DOHH2 (cell line): ENCODE data around the gene CYSLTR2.

Source experiments
- H3F3A ChIP-seq: fragments of 200-600 bp; sonication (generic), shearing (Covaris generic); 2 replicates; pipeline ENCODE4 v1.6.0; 2016; ENCODE audit warnings: antibody characterized with exemption, mild to moderate bottlenecking; ENCODE audit not compliant: control insufficient read depth, insufficient read depth
- H3K27ac ChIP-seq: fragments of 200-600 bp; sonication (generic); 2 replicates; pipeline ENCODE4 v1.5.1; 2014; ENCODE audit warnings: low read depth, mild to moderate bottlenecking, low read length, moderate library complexity
- H3K27me3 ChIP-seq: fragments of 200-600 bp; sonication (generic); 2 replicates; pipeline ENCODE4 v1.6.1; 2014; ENCODE audit warnings: mild to moderate bottlenecking, low read length, mixed read lengths; ENCODE audit not compliant: control insufficient read depth
- H3K36me3 ChIP-seq: fragments of 200-600 bp; sonication (generic); 2 replicates; pipeline ENCODE4 v1.6.1; 2014; ENCODE audit warnings: mild to moderate bottlenecking, low read length, moderate library complexity, mixed read lengths; ENCODE audit not compliant: control insufficient read depth
- H3K4me1 ChIP-seq: fragments of 200-600 bp; sonication (generic); 2 replicates; pipeline ENCODE4 v1.6.1; 2014; ENCODE audit warnings: mild to moderate bottlenecking, low read length, mixed read lengths; ENCODE audit not compliant: control insufficient read depth
- H3K4me2 ChIP-seq: fragments of 200-600 bp; sonication (generic); 2 replicates; pipeline ENCODE4 v1.6.0; 2014; ENCODE audit warnings: mild to moderate bottlenecking, low read length, moderate library complexity
- H3K4me3 ChIP-seq: fragments of 200-600 bp; sonication (generic); 2 replicates; pipeline ENCODE4 v1.5.1; 2014; ENCODE audit warnings: mild to moderate bottlenecking, low read length, mixed read lengths
- H3K79me2 ChIP-seq: fragments of 200-600 bp; sonication (generic); 2 replicates; pipeline ENCODE4 v1.6.1; 2014; ENCODE audit warnings: mild to moderate bottlenecking, low read length, mixed read lengths; ENCODE audit not compliant: control insufficient read depth
- H3K9me2 ChIP-seq: fragments of 200-600 bp; sonication (generic); replicated peaks from 2 replicates; pipeline ENCODE4 v1.6.1; 2014; ENCODE audit warnings: mild to moderate bottlenecking, low read length, mixed read lengths; ENCODE audit not compliant: control insufficient read depth
- H3K9me3 ChIP-seq: fragments of 200-600 bp; sonication (generic); 2 replicates; pipeline ENCODE4 v1.6.1; 2014; ENCODE audit warnings: antibody characterized with exemption, low read length, mixed read lengths; ENCODE audit not compliant: control insufficient read depth, insufficient read depth
- H4K20me1 ChIP-seq: fragments of 200-600 bp; sonication (generic); 2 replicates; pipeline ENCODE4 v1.6.0; 2014; ENCODE audit warnings: low read depth, mild to moderate bottlenecking, antibody characterized with exemption, low read length, moderate library complexity; ENCODE audit not compliant: control insufficient read depth, insufficient read depth
- EZH2phosphoT487 ChIP-seq: fragments of 200-600 bp; sonication (generic); IDR thresholded peaks from 2 replicates; pipeline ENCODE4 v1.6.1; 2017; ENCODE audit warnings: borderline replicate concordance, mild to moderate bottlenecking, antibody characterized with exemption, low read length, moderate library complexity, mixed read lengths
- TF ChIP-seq, protein P1 (sequence below): fragments of 200-600 bp; sonication (generic); IDR thresholded peaks from one replicate; pipeline ENCODE4 v1.5.1; 2014; ENCODE audit warnings: antibody characterized with exemption, mild to moderate bottlenecking, low read depth, low read length; ENCODE audit not compliant: poor library complexity, severe bottlenecking

CYSLTR2 gene

DNA sequence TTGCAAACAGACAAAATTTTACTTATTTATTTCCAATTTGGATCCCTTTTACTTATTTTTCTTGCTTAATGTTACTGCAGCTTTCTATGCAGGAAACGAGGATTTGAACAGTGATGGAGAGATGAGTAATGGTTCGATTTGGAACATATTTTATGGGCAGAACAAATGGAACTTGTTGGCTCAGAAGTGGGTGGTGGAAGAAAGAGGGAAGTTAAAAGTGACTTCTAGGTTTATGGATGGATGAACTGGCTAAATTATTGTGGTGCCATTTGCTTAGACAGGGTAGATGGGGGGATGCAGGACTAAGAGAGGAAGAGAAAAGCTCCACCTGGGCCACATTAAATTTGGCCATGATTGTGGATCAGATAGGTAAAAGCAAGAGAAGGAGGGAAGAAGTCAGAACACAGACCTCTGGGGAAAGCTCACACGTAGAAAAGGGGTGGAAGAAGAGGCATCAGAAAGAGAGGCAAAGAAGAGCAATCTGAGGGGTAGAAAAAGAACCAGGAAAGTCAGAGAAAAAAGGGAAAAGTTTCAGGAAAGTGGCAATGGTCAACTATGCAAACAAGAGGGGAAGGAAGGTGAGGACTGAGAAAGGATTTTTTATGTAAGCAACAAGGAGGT is 768 bp upstream of the CYSLTR2 start:
- H3K4me2 ChIP-seq, result no peak overlapping the region
- no peak overlapping the region for H3K27ac ChIP-seq
- no peaks in the 10 kb centered on the region for H3K4me1 ChIP-seq
- H3F3A ChIP-seq, result no peaks in the 10 kb centered on the region
- TF ChIP-seq, protein P1, sequence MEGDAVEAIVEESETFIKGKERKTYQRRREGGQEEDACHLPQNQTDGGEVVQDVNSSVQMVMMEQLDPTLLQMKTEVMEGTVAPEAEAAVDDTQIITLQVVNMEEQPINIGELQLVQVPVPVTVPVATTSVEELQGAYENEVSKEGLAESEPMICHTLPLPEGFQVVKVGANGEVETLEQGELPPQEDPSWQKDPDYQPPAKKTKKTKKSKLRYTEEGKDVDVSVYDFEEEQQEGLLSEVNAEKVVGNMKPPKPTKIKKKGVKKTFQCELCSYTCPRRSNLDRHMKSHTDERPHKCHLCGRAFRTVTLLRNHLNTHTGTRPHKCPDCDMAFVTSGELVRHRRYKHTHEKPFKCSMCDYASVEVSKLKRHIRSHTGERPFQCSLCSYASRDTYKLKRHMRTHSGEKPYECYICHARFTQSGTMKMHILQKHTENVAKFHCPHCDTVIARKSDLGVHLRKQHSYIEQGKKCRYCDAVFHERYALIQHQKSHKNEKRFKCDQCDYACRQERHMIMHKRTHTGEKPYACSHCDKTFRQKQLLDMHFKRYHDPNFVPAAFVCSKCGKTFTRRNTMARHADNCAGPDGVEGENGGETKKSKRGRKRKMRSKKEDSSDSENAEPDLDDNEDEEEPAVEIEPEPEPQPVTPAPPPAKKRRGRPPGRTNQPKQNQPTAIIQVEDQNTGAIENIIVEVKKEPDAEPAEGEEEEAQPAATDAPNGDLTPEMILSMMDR, result no peak
- TF ChIP-seq EZH2phosphoT487, result no peak
- H3K27me3 ChIP-seq, result peaks cover 20% of the 10 kb centered on the region; the same call in 1 of the 2 replicates
- H3K9me2 ChIP-seq, result no peaks in the 10 kb centered on the region
- no peak overlapping the region for H3K4me3 ChIP-seq
- no peaks in the 10 kb centered on the region for H3K79me2 ChIP-seq
- H3K9me3 ChIP-seq, result no peaks in the 10 kb centered on the region
- H3K36me3 ChIP-seq, result no peaks in the 10 kb centered on the region
- H4K20me1 ChIP-seq, result no peaks in the 10 kb centered on the region

DNA sequence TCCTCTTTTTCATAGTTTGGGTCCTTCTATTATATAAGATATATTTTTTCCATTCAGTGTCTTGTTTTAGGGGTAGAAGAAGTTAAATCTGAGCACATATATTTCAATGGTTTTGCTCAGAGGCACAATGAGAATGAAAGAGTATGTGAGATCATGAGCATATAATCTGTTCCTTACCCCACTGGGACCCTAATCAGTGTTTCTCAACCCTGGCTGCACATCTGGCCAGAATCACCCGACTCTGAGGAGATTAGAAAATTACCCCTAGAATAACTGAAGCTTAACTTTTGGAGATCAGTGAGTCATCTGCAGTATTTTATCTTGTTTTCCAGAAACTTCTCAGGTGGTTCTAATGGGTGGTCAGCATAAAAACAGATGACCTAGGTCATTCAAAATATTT is 782 bp downstream of the CYSLTR2 start:
- Histone ChIP-seq H3K9me3 (no peaks in the 10 kb centered on the region), H3K27ac (no peak overlapping the region), H3K4me3 (no peak overlapping the region), H3K79me2 (no peaks in the 10 kb centered on the region), H3K36me3 (no peaks in the 10 kb centered on the region), H3F3A (no peaks in the 10 kb centered on the region), H3K4me2 (no peak overlapping the region), H4K20me1 (no peaks in the 10 kb centered on the region), H3K4me1 (no peaks in the 10 kb centered on the region), H3K9me2 (no peaks in the 10 kb centered on the region), H3K27me3 (0 out of 2 replicates have a peak, but pooled peaks cover 12% of the 10 kb centered on the region)
- TF ChIP-seq, protein P1, result no peak
- TF ChIP-seq EZH2phosphoT487, result no peak

DNA sequence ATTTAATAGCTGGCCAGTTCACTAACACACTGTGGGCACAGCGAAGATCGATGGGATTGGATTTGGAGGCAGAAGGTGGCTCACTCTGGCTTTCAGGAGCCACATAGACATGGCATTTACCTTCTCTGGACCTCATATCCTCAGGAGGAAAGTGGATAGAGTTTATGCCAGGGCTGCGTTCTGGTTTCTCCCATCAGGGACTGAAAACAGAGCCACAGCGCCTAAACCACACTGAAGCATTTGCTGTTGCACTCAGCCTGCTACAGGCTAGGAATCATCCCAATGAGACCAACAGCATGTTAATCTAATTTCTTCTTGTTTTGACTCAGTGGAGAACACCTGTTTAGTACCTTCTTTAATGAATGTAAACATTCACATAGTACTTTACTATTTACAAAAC is 1.6 kb downstream of the CYSLTR2 start:
- Histone ChIP-seq H4K20me1 (no peaks in the 10 kb centered on the region), H3K9me2 (no peaks in the 10 kb centered on the region), H3K27me3 (0 out of 2 replicates have a peak, but pooled peaks cover 12% of the 10 kb centered on the region), H3K27ac (no peak overlapping the region), H3F3A (no peaks in the 10 kb centered on the region), H3K4me2 (no peak overlapping the region), H3K79me2 (no peaks in the 10 kb centered on the region), H3K9me3 (no peaks in the 10 kb centered on the region), H3K36me3 (no peaks in the 10 kb centered on the region), H3K4me1 (no peaks in the 10 kb centered on the region), H3K4me3 (no peak overlapping the region)
- TF ChIP-seq, protein P1, result no peak
- TF ChIP-seq EZH2phosphoT487, result no peak
